PC-3 (cell line): ENCODE results near the gene PRICKLE2. TPM values are rescaled to one million over a fixed set of nuclear protein-coding genes. Genes with fewer than 3 reads are reported as not detected.

Source experiments
- ATAC-seq: fragments of 200-7000 bp; cut with Tn5 transposase; 2 replicates; pipeline ENCODE4 v1.9.1; 2020; ENCODE audit warnings: mild to moderate bottlenecking, moderate library complexity
- BruUV-seq: library from RNA; stranded (reverse); fragments of 400-500 nt; replicated peaks from 2 replicates; lab custom pipeline; 2021; lab: Mats Ljungman, UMichigan
- CTCF ChIA-PET: fragments of 300-600 bp; sonication (Branson Sonifier 250); formaldehyde crosslinking; loops from one replicate; lab custom pipeline; 2022; ENCODE audit warnings: antibody characterized with exemption; lab: Charles Lee
- POLR2A ChIA-PET: fragments of 300-600 bp; sonication (Branson Sonifier 250); formaldehyde crosslinking; loops from one replicate; lab custom pipeline; 2022; ENCODE audit warnings: antibody characterized with exemption; ENCODE audit not compliant: unreplicated experiment; lab: Charles Lee
- DNase-seq: peaks from one replicate; pipeline ENCODE4 v3.0.0-alpha.2; 2015
- H2AFZ ChIP-seq: fragments of 300-600 bp; sonication (generic); 2 replicates; pipeline ENCODE4 v1.6.0; 2016; ENCODE audit warnings: antibody characterized with exemption, low read length
- H3F3A ChIP-seq: fragments of 300-600 bp; sonication (generic); one replicate; pipeline ENCODE4 v1.6.0; 2017; ENCODE audit warnings: antibody characterized with exemption, low read length, control low read depth, mild to moderate bottlenecking; ENCODE audit not compliant: unreplicated experiment
- H3K27ac ChIP-seq: fragments of 300-600 bp; sonication (generic); 2 replicates; pipeline ENCODE4 v1.5.1; 2016; ENCODE audit warnings: mild to moderate bottlenecking, low read length
- H3K27me3 ChIP-seq: fragments of 300-600 bp; sonication (generic); 2 replicates; pipeline ENCODE4 v1.6.1; 2016; ENCODE audit warnings: low read length, mixed read lengths
- H3K36me3 ChIP-seq: fragments of 300-600 bp; sonication (generic); 2 replicates; pipeline ENCODE4 v1.6.1; 2016; ENCODE audit warnings: low read depth, mixed run types, low read length, mixed read lengths
- H3K4me1 ChIP-seq: fragments of 300-600 bp; sonication (generic); 2 replicates; pipeline ENCODE4 v1.5.1; 2016; ENCODE audit warnings: low read length; ENCODE audit not compliant: insufficient read depth
- H3K4me2 ChIP-seq: fragments of 300-600 bp; sonication (generic); 2 replicates; pipeline ENCODE4 v1.6.0; 2016; ENCODE audit warnings: low read length
- H3K4me3 ChIP-seq: fragments of 300-600 bp; sonication (generic); 2 replicates; pipeline ENCODE4 v1.5.1; 2016; ENCODE audit warnings: mild to moderate bottlenecking, low read length, mixed read lengths
- H3K79me2 ChIP-seq: fragments of 300-600 bp; sonication (generic); 2 replicates; pipeline ENCODE4 v1.6.1; 2017; ENCODE audit warnings: low read length, mixed read lengths
- H3K9ac ChIP-seq: fragments of 300-600 bp; sonication (generic); 2 replicates; pipeline ENCODE4 v1.6.0; 2016; ENCODE audit warnings: mild to moderate bottlenecking, low read length
- H3K9me2 ChIP-seq: fragments of 300-600 bp; sonication (generic); replicated peaks from 2 replicates; pipeline ENCODE4 v1.6.1; 2016; ENCODE audit warnings: mixed run types, low read length, mixed read lengths
- H3K9me3 ChIP-seq: fragments of 300-600 bp; sonication (generic); 2 replicates; pipeline ENCODE4 v1.6.1; 2016; ENCODE audit warnings: low read length, mixed read lengths
- H4K20me1 ChIP-seq: fragments of 300-600 bp; sonication (generic); 2 replicates; pipeline ENCODE4 v1.6.1; 2016; ENCODE audit warnings: low read length, mixed read lengths
- EZH2 ChIP-seq: fragments of 300-600 bp; sonication (generic); IDR thresholded peaks from one replicate; pipeline ENCODE4 v1.6.1; 2017; ENCODE audit warnings: antibody characterized with exemption, mild to moderate bottlenecking, low read length; ENCODE audit not compliant: unreplicated experiment
- EZH2phosphoT487 ChIP-seq: fragments of 300-600 bp; sonication (generic); IDR thresholded peaks from 2 replicates; pipeline ENCODE4 v1.6.1; 2018; ENCODE audit warnings: mild to moderate bottlenecking, antibody characterized with exemption, low read length, borderline replicate concordance
- intact Hi-C: fragments of 100-400 bp; cut with micrococcal nuclease; formaldehyde crosslinking; loops from 2 replicates; pipeline ENCODE4 v1.9.0; 2023
- total RNA-seq: library from RNA; depleted of rRNA; stranded (reverse); fragments of >200 nt; gene quantifications from 2 replicates; pipeline ENCODE4 v1.2.3, GENCODE V29; 2014
- TF ChIP-seq, protein P1 (sequence below): fragments of 300-600 bp; sonication (generic); conservative IDR thresholded peaks from 2 replicates; pipeline ENCODE4 v1.5.1; 2017; ENCODE audit warnings: antibody characterized with exemption, low read depth, mild to moderate bottlenecking, low read length

PRICKLE2 gene
- total RNA-seq, 1 experiment from 2014 or later = 1.8 TPM

DNA sequence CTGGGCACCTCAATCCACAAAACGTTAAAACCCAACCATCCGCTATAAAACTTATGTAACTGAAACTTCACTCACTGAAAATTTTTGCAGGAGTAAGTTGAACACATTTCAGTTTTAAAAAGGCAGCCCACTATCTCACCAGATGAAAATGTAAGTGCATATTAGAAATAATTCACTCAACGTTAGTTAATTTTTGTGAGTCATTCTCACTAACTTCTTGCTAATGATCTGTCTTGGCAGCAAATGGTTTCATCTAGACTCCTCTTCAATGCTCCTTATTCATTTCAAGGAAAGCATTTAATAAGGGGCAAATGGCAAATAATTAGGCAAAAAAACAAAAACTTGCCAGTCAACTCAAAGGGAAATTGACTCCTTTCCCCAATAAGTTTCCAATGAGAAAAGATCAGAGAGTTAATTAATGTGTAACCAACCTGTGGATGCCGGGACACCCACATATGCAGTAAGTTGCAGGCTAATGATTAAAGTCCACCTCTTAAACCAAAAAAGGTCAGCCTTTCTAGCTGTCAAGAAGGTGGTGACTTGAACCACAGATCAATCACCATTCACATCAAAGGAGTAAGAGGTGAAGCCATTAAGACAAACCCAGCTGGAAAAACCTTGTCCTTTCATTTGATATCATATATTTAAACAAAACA is 22.9 kb upstream of the PRICKLE2 start:
- H3K9me3 ChIP-seq = no peaks in the 10 kb centered on the region
- no peaks in the 10 kb centered on the region for H3K27me3 ChIP-seq
- H3K9ac ChIP-seq = no peak overlapping the region
- no peak overlapping the region for H3K4me3 ChIP-seq
- H3K36me3 ChIP-seq = no peaks in the 10 kb centered on the region
- TF ChIP-seq EZH2phosphoT487 (no peak), EZH2 (no peak)
- TF ChIP-seq, protein P1, sequence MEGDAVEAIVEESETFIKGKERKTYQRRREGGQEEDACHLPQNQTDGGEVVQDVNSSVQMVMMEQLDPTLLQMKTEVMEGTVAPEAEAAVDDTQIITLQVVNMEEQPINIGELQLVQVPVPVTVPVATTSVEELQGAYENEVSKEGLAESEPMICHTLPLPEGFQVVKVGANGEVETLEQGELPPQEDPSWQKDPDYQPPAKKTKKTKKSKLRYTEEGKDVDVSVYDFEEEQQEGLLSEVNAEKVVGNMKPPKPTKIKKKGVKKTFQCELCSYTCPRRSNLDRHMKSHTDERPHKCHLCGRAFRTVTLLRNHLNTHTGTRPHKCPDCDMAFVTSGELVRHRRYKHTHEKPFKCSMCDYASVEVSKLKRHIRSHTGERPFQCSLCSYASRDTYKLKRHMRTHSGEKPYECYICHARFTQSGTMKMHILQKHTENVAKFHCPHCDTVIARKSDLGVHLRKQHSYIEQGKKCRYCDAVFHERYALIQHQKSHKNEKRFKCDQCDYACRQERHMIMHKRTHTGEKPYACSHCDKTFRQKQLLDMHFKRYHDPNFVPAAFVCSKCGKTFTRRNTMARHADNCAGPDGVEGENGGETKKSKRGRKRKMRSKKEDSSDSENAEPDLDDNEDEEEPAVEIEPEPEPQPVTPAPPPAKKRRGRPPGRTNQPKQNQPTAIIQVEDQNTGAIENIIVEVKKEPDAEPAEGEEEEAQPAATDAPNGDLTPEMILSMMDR = no peak
- no peak overlapping the region for H2AFZ ChIP-seq
- ChIA-PET POLR2A (no interaction called here), CTCF (no interaction called here)
- H3K79me2 ChIP-seq = no peaks in the 10 kb centered on the region
- BruUV-seq = no TSS peak
- ATAC-seq (no peak), DNase-seq (no peak)
- intact Hi-C loops = no loop called here
- H3F3A ChIP-seq = no peaks in the 10 kb centered on the region
- H3K4me1 ChIP-seq = no peaks in the 10 kb centered on the region
- H3K4me2 ChIP-seq = no peak overlapping the region
- H3K9me2 ChIP-seq = no peaks in the 10 kb centered on the region
- H3K27ac ChIP-seq = no peak overlapping the region
- no peaks in the 10 kb centered on the region for H4K20me1 ChIP-seq

DNA sequence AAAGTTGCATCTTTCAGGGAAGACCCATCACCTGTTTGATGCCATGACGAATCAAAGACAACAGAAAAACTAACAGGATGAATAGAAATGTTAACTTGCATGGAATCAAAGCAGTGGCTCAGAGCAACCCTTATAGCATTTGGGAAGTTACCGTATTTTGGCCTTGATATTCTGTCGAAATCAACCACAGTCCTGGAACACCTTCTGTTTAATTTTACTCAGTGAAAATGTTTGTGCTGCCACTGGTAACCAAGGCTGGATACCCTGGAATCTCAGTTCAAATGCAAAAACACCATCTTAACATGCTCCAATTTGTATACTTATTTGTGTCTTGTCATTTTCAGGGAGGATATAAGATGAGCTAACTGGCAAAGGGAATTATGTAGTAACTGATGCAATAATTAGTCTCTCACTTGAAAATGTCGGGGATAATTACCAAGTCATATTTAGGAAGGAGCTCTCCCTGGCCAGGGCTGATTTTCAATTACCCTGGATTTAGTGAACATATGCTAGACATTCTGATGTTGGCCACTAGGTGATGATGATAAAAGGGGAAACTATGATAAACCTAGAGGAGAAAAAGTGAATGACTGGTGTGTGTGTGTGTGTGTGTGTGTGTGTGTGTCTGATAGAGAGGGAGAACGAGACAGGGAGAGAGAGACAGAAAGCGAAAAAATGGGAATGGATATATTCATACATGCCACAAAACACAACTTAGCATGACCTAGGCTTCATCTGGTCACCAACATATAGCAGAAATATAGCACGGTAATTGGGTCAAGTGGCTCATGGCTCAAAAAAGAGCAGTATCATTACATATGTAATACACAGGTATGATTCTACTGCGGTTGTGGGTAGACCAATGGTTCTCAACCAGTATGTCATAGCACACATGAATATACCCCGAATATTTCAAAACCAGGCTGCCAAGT is 19.0 kb upstream of the PRICKLE2 start:
- no peaks in the 10 kb centered on the region for H3K79me2 ChIP-seq
- peak; percentile 40 for DNase-seq

More for the DNA sequence above, 19.0 kb upstream of the PRICKLE2 start:
- no peaks in the 10 kb centered on the region; the same call in 1 of the 2 replicates for H3K4me1 ChIP-seq
- TF ChIP-seq EZH2phosphoT487 = no peak
- TF ChIP-seq, protein P1 = peak; percentile 59
- TF ChIP-seq EZH2 = no peak
- CTCF ChIA-PET = interaction anchor here (0.6 kb wide), 1 partner anchor 153 kb away, joined by 4 read pairs; no protein-coding TSS in a partner anchor
- no peak overlapping the region for H3K4me3 ChIP-seq
- H3F3A ChIP-seq = no peaks in the 10 kb centered on the region
- H2AFZ ChIP-seq = no peak overlapping the region
- no peak overlapping the region for H3K4me2 ChIP-seq
- H3K9ac ChIP-seq = no peak overlapping the region
- H4K20me1 ChIP-seq = no peaks in the 10 kb centered on the region
- H3K27ac ChIP-seq = no peak overlapping the region
- H3K36me3 ChIP-seq = no peaks in the 10 kb centered on the region
- peak; percentile 43; the same call in 1 of the 2 replicates for ATAC-seq
- no peaks in the 10 kb centered on the region for H3K9me3 ChIP-seq
- BruUV-seq = no TSS peak
- no peaks in the 10 kb centered on the region for H3K27me3 ChIP-seq
- no peaks in the 10 kb centered on the region for H3K9me2 ChIP-seq
- POLR2A ChIA-PET = no interaction called here
- intact Hi-C loops = loop anchor here (2.0 kb wide), 1 partner anchor 155 kb away; no protein-coding TSS in a partner anchor
